Esophagus squamous epithelium (tissue), 5 donors: ENCODE data around the gene CXCR4. TPM values are rescaled to one million over a fixed set of nuclear protein-coding genes. Genes with fewer than 3 reads are reported as not detected.

ENCODE experiments used
- DNase-seq: peaks from one replicate; lab custom pipeline; 2025; lab: John Stamatoyannopoulos, UW
- H3K27ac ChIP-seq, 4 donors: fragments of 200-600 bp; sonication (generic); one replicate each; pipeline ENCODE4 v1.5.1; 2016 to 2019; ENCODE audit warnings: mild to moderate bottlenecking in 1 of 4
- H3K27me3 ChIP-seq, 4 donors: fragments of 200-600 bp; sonication (generic); 1 replicate in 3 of 4; 2 replicates in 1 of 4; pipeline versions ENCODE4 v1.5.1 to v1.6.0; 2017 to 2021; ENCODE audit warnings: antibody characterized with exemption in 1 of 4
- H3K36me3 ChIP-seq, 3 donors: fragments of 200-600 bp; sonication (generic); one replicate each; pipeline ENCODE4 v1.5.1; 2016 to 2019
- H3K4me1 ChIP-seq, 3 donors: fragments of 200-600 bp; sonication (generic); one replicate each; pipeline ENCODE4 v1.5.1; 2017 to 2019
- H3K4me3 ChIP-seq, 4 donors: fragments of 200-600 bp; sonication (generic); 1 replicate in 3 of 4; 2 replicates in 1 of 4; pipeline ENCODE4 v1.5.1; 2016 to 2019; ENCODE audit warnings: mild to moderate bottlenecking in 2 of 4, moderate library complexity in 1 of 4
- H3K9me3 ChIP-seq, 3 donors: fragments of 200-600 bp; sonication (generic); one replicate each; pipeline ENCODE4 v1.5.1; 2016 to 2019
- POLR2A ChIP-seq, 4 donors: fragments of 450-650 bp; IDR thresholded peaks; one replicate each; pipeline ENCODE4 v1.6.1; 2017; ENCODE audit warnings: antibody characterized with exemption in 4 of 4, mild to moderate bottlenecking in 4 of 4, moderate library complexity in 3 of 4
- WGBS, 2 donors: methylation state at CpG; one replicate each; pipeline ENCODE4 v1.1.5; 2018; 5-methylcytosine and 5-hydroxymethylcytosine counted together
- intact Hi-C: fragments of 100-400 bp; cut with DNase I; formaldehyde crosslinking; loops from one replicate; pipeline ENCODE4 v1.15.0; 2022
- total RNA-seq, 4 donors: library from RNA; depleted of rRNA; stranded (reverse); fragments of >200 nt; gene quantifications; one replicate each; pipeline ENCODE4 v1.1.0, GENCODE V29; 2016
- TF ChIP-seq, protein P1 (sequence below), 6 experiments: fragments of 450-650 bp in 4 of 6; fragments of 200-600 bp in 2 of 6; sonication (generic) in 2 of 6; IDR thresholded peaks; one replicate each; pipeline ENCODE4 v1.5.1; 2016 to 2019; ENCODE audit warnings: antibody characterized with exemption in 6 of 6, mild to moderate bottlenecking in 4 of 6, moderate library complexity in 4 of 6
- donor health status: DM: yes; HTN: yes; CAD: no.

Gene CXCR4
- total RNA-seq, 4 donors from 2014 or later, result 5.7 to 28.6 (median 10.0) TPM

DNA sequence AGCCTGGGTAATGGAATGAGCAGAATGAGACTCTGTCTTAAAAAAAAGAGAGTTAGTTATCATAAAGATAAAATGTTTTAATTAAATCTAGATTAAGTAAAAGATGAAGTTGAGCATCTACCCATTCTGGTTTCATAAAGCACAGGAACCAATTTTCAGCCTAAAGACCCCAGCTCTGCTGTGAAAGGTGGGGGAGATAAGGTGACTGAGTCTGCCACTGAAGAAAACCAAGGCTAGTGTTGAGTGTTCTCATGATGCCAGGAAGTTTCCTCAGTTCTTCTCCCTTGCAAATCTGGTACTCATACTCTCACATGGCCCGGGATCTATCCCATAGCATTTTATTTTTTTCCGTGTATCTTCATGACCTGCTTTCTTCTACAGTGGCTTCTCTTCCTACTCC lies 10.4 kb upstream of the CXCR4 start:
- no peak overlapping the region for H3K4me3 ChIP-seq
- H3K27ac ChIP-seq, result no peak overlapping the region
- no peak for DNase-seq
- WGBS, 2 donors, result 82 to 93% methylated on average over 2 of the region's 2 CpGs
- no peaks in the 10 kb centered on the region for H3K9me3 ChIP-seq
- intact Hi-C loops, result no loop called here
- H3K27me3 ChIP-seq, result peaks cover 0 to 35% (median 0%) of the 10 kb centered on the region in 4 donors
- H3K36me3 ChIP-seq, result no peaks in the 10 kb centered on the region
- TF ChIP-seq POLR2A (IDR thresholded peaks at IDR 0.05), result no peak
- TF ChIP-seq, protein P1, sequence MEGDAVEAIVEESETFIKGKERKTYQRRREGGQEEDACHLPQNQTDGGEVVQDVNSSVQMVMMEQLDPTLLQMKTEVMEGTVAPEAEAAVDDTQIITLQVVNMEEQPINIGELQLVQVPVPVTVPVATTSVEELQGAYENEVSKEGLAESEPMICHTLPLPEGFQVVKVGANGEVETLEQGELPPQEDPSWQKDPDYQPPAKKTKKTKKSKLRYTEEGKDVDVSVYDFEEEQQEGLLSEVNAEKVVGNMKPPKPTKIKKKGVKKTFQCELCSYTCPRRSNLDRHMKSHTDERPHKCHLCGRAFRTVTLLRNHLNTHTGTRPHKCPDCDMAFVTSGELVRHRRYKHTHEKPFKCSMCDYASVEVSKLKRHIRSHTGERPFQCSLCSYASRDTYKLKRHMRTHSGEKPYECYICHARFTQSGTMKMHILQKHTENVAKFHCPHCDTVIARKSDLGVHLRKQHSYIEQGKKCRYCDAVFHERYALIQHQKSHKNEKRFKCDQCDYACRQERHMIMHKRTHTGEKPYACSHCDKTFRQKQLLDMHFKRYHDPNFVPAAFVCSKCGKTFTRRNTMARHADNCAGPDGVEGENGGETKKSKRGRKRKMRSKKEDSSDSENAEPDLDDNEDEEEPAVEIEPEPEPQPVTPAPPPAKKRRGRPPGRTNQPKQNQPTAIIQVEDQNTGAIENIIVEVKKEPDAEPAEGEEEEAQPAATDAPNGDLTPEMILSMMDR (IDR thresholded peaks at IDR 0.05), result no peak
- H3K4me1 ChIP-seq, result peaks cover 0 to 19% (median 0%) of the 10 kb centered on the region in 3 donors

DNA sequence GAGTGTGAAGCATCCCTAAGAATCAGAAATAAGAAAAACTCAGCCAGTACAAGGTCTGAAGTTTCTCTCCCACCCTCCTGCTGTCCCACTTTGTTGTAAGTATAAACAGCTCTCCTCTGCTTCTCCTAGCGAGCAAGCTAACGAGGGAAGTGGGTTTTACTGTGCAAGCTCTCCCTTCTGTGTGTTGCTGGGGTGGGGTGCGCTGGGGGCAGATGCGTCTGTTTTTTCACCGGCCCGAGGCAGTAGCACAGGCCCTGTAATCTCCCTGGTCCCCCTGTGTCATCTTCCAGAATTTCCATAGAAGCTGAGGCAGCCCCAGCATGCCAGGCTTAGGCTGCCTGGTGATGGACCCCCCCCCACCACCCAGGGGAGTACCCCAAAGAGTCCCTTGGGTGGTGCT lies 9.4 kb upstream of the CXCR4 start:
- Histone ChIP-seq H3K9me3 (no peaks in the 10 kb centered on the region), H3K27me3 (peaks cover 0 to 44% (median 0%) of the 10 kb centered on the region in 4 donors), H3K27ac (no peak overlapping the region), H3K36me3 (no peaks in the 10 kb centered on the region), H3K4me1 (peaks cover 0 to 11% (median 0%) of the 10 kb centered on the region in 3 donors), H3K4me3 (no peak overlapping the region)
- no peak for DNase-seq
- TF ChIP-seq POLR2A (IDR thresholded peaks at IDR 0.05), result no peak
- TF ChIP-seq, protein P1 (IDR thresholded peaks at IDR 0.05), result no peak
- 67 to 95% methylated on average over 2 to 6 of the region's 6 CpGs for WGBS, 2 donors
- intact Hi-C loops, result no loop called here

DNA sequence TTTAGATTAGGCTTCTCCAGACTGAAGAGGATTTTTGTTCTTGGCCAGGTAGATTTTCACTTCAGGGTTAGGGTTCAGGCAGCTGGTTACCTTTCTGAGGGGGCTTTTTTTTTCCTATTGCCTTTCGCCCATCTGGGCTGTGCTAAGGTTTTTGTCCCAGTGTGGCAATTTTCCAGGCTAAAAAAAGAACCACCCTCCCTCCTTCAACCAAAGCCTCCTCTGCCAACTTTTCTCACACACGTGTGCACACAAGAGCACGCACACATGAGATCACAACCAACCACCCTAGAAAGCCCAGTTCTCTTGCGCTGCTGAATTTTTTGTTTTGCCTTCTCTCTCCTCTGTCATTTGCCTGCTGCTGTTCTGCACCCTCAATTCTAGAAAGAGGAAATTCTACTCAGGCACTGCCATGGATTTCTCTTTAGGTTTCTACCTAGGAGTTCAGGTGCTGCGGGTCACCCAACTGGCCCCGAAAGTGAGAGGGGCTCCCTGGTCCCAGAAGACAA lies 8.5 kb upstream of the CXCR4 start:
- H3K27me3 ChIP-seq, result peaks cover 0 to 53% (median 0%) of the 10 kb centered on the region in 4 donors
- H3K27ac ChIP-seq, result no peak overlapping the region
- 49 to 67% methylated on average over 5 to 6 of the region's 6 CpGs for WGBS, 2 donors
- no peaks in the 10 kb centered on the region for H3K36me3 ChIP-seq
- intact Hi-C loops, result no loop called here
- peaks cover 0 to 9% (median 0%) of the 10 kb centered on the region in 3 donors for H3K4me1 ChIP-seq
- no peak overlapping the region for H3K4me3 ChIP-seq
- DNase-seq, result no peak
- TF ChIP-seq, protein P1 (IDR thresholded peaks at IDR 0.05), result no peak
- TF ChIP-seq POLR2A (IDR thresholded peaks at IDR 0.05), result no peak
- no peaks in the 10 kb centered on the region for H3K9me3 ChIP-seq

DNA sequence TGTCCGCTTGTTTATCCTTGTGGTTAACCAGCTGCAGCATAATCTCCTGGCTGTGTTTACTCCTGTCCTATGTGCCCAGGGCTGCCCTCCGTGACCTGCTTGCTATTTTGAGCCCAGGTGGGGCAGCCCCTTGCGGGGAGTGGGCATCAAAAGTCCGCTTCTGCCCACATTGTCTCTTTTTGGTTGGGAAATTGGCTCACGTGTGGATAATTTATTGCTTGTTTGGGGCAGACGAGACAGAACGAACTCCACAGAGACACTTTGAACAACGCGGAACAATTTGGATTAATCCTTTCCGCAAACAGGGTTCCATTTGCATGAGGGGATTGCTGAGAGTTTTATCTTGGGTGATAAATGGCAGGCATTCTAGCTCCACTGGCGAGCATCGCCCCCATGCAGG lies 8.1 kb upstream of the CXCR4 start:
- Histone ChIP-seq H3K27me3 (peaks cover 0 to 57% (median 0%) of the 10 kb centered on the region in 4 donors), H3K4me3 (no peak overlapping the region)

DNA sequence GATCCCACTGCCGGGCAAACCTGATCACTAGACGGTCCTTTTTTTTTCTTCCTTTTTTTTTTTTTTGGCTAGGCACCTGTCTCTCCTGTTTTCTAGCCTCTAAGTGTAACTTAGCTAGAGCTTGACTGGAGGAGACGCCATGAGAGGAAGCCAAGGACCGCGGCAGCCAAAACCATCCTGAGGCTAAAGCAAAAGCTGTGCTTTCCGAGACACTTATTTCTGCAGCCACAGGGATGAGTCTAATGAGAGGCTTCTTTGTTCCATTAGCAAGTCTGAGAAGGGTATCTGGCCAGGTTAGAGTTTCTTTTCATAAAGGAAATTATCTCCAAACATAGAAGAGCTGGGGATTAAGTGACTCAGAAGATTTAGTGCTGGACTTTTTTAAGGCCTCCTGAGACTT lies 7.3 kb upstream of the CXCR4 start:
- H3K36me3 ChIP-seq, result no peaks in the 10 kb centered on the region
- peaks cover 0 to 65% (median 0%) of the 10 kb centered on the region in 4 donors for H3K27me3 ChIP-seq
- H3K4me1 ChIP-seq, result peaks cover 0 to 9% (median 0%) of the 10 kb centered on the region in 3 donors
- intact Hi-C loops, result no loop called here
- no peak overlapping the region for H3K4me3 ChIP-seq
- H3K9me3 ChIP-seq, result no peaks in the 10 kb centered on the region
- no peak overlapping the region for H3K27ac ChIP-seq
- WGBS, 2 donors, result 64 to 69% methylated on average over 3 to 6 of the region's 6 CpGs
- TF ChIP-seq, protein P1 (IDR thresholded peaks at IDR 0.05), result no peak
- TF ChIP-seq POLR2A (IDR thresholded peaks at IDR 0.05), result no peak
- no peak for DNase-seq

More for the DNA sequence above, 8.1 kb upstream of the CXCR4 start:
- no peak overlapping the region for H3K27ac ChIP-seq
- peaks cover 0 to 9% (median 0%) of the 10 kb centered on the region in 3 donors for H3K4me1 ChIP-seq
- TF ChIP-seq, protein P1 (IDR thresholded peaks at IDR 0.05), result no peak
- TF ChIP-seq POLR2A (IDR thresholded peaks at IDR 0.05), result no peak
- no peaks in the 10 kb centered on the region for H3K36me3 ChIP-seq
- intact Hi-C loops, result no loop called here
- no peaks in the 10 kb centered on the region for H3K9me3 ChIP-seq
- DNase-seq, result no peak
- WGBS, 2 donors, result 53 to 69% methylated on average over 7 to 12 of the region's 12 CpGs
